ENCODE data around the gene ZNF488. TPM values are rescaled to one million over a fixed set of nuclear protein-coding genes. Genes with fewer than 3 reads are reported as not detected.

ZNF488 gene
- total RNA-seq, 4 donors from 2014 or later: 0.19 TPM; not detected in 3

DNA sequence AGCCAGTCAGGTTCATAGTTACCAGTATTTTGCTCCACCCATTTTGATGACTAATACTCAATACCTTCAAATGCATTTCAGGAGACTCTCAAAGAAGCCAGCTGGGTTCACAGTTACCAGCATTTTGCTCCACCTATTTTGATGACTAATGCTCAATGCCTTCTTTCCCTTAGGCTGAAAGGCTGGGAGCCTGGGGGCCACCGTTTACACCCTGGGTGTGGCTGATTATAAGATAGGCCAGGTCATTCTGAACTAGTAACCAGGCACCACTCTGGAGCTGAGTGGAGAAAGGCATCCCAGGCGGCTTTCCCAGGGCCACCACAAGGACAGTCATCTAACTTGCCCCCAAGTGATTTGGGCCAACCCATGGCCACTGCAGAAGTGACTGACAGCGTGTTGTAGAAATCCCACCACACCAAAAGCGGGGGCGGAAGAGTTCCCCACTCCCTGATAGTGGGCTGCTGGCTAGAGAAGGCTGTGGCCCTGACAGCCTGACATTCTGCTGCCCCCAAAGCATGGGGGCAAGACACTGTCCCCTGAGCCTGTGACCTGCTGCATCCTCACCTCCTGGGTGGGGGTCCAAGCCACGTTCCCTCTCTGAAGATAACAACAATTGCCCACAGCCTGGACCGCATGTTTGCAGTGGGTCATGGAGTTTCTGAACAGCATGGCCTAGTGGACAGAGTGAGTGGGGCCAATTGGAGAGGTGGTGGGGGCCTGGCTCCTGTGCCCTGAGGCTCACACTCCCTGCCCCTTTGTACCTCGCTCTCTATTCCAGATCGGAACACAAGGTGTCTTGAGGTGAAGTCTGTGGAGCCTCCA lies 23.0 kb upstream of the ZNF488 start:
- TF ChIP-seq, protein P1, sequence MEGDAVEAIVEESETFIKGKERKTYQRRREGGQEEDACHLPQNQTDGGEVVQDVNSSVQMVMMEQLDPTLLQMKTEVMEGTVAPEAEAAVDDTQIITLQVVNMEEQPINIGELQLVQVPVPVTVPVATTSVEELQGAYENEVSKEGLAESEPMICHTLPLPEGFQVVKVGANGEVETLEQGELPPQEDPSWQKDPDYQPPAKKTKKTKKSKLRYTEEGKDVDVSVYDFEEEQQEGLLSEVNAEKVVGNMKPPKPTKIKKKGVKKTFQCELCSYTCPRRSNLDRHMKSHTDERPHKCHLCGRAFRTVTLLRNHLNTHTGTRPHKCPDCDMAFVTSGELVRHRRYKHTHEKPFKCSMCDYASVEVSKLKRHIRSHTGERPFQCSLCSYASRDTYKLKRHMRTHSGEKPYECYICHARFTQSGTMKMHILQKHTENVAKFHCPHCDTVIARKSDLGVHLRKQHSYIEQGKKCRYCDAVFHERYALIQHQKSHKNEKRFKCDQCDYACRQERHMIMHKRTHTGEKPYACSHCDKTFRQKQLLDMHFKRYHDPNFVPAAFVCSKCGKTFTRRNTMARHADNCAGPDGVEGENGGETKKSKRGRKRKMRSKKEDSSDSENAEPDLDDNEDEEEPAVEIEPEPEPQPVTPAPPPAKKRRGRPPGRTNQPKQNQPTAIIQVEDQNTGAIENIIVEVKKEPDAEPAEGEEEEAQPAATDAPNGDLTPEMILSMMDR (IDR thresholded peaks at IDR 0.05; ENCODE audit: low read depth): no peak

DNA sequence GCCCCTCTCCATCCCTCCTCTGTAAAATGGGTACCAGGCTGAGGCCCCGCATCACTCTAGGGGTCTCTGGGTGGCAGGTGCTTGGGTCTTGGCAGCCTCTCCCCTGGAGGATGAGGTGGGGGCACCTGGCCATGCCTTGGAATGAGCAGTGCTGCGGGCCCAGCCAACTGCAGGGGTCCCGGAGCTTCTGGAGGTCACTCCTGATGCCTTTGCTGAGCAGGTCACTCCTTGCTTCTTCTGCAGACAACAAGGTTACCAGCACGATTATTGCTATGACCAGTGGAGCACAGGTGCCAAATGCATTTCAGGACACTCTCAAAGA lies 22.4 kb upstream of the ZNF488 start:
- TF ChIP-seq, protein P1 (IDR thresholded peaks at IDR 0.05; ENCODE audit: low read depth): no peak

DNA sequence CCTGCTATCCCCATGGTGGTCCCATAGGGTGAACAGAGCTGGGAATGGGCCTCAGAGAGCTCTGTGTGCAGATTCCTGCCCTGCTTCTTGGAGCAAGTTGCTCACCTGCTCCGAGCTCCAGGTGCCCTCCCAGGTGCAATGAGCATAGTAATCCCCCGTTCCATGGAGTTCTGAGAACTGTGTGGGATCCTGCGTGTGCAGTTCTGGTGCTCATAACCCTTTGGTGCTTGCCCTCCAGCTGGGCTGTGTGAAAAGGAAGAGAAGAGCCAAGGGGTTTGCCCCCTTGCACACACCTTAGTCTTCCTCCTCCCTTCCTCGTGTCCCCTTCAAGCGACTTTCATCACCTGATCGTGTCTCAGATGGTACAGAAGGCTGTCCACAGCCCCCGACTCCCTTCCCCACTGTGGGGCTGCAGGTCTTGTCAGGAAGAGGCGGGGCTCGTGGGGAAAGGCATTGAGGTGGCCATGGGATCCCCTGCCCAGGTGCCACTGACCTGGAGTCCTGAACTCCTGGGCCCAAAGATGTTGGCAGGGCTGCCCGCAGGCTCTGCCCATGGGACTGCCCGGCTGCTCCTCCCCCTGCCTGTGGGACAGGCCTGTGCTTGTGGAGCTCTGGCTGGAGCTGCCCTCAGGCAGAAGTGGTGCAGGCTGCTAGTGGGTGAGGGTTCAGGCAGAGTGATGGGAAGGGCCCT lies 21.9 kb upstream of the ZNF488 start:
- TF ChIP-seq, protein P1 (IDR thresholded peaks at IDR 0.05; ENCODE audit: low read depth): no peak

DNA sequence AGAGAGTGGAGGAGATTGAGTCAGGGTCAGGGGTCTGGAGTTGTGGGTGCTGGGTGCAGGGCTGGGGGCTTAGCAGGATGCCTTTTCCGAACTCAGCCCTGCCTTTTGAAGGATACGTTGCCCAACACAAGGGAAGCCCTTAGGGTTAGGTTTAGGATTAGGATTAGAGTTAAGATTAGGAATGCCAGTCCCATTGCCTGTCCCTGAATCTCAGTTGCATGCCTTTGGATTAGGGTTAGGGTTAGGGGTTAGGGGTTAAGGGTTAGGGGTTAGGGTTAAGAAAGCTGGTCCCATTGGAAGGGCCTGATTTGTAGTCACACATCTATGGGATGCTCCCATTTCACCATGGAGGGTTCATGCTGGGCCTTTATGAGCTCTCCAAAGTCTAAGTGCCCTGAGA lies 20.8 kb upstream of the ZNF488 start:
- TF ChIP-seq, protein P1 (IDR thresholded peaks at IDR 0.05; ENCODE audit: low read depth): no peak

DNA sequence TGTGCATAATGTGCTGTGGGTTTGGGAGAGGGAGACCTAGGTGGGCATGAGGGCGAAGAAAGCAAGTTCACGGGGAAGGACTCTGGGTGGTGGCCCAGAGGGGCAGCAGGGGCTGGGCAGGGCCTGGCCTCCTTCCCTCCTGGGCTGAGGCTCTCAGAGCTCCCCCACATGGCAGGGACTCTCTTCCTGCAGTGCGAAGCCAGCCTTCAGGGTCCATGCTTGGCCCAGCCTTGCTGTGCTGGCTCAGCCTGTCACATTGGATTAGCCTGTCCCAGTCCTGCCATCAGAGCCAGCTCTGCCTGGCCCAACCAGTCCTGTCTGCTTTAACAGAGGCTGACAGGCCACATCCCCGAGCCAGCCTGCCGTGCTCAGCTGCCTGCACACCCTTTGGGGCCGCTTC lies 20.4 kb upstream of the ZNF488 start:
- TF ChIP-seq, protein P1 (IDR thresholded peaks at IDR 0.05; ENCODE audit: low read depth): no peak

DNA sequence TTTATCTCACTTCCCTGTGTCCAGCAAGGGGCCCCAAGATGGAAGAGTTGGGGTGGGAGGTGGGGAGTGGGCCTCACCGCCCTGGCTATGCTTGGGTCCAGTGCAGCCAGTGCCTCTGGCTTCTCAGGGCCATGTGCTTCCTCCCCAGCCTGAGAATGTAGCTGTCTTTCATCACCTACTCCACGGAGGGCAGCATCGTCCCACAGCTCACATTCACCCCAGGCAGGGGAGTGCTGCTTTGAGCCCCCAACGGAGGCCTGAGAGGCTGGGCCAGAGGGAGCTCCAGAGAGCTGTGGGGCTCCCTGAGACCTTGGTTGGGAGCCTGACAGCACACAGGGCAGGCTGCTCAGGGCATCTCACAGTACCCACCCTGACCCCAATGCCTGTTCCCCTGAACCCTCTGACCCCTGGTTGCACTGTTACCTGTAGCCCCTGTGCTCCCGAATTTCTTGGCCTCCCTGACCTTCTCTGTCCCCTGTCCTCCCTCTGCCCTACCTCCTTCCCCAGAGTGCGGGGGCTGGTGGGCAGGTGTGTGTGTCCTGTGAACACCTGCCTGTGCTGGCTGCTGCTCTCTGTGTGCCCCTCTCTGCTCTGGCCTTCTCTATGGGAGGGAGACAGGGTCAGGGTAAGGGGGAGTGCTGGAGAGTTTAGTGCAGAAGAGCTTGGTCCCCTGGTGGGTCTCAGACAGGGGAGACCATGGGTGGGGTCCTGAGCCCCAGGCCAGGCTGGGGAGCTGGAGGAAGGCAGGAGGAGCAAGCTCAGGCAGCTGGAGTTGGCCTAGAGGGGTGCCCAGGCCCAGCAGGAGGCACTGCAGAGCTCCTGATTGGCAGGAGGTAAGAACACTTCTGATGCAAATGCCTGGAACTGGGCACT lies 19.6 kb upstream of the ZNF488 start:
- TF ChIP-seq, protein P1 (IDR thresholded peaks at IDR 0.05; ENCODE audit: low read depth): no peak
